ENCODE results near the gene TIPRL. TPM values are rescaled to one million over a fixed set of nuclear protein-coding genes. Genes with fewer than 3 reads are reported as not detected.
A peak's percentile ranks its signal among the peaks of the same experiment; 100 is the strongest.

TIPRL gene
- total and polyA plus RNA-seq, 9 of the 15 experiments (the other 6 are each of a cell fraction or from before 2014, with no cell fraction given): 41.4 to 90.2 (median 69.9) TPM

DNA sequence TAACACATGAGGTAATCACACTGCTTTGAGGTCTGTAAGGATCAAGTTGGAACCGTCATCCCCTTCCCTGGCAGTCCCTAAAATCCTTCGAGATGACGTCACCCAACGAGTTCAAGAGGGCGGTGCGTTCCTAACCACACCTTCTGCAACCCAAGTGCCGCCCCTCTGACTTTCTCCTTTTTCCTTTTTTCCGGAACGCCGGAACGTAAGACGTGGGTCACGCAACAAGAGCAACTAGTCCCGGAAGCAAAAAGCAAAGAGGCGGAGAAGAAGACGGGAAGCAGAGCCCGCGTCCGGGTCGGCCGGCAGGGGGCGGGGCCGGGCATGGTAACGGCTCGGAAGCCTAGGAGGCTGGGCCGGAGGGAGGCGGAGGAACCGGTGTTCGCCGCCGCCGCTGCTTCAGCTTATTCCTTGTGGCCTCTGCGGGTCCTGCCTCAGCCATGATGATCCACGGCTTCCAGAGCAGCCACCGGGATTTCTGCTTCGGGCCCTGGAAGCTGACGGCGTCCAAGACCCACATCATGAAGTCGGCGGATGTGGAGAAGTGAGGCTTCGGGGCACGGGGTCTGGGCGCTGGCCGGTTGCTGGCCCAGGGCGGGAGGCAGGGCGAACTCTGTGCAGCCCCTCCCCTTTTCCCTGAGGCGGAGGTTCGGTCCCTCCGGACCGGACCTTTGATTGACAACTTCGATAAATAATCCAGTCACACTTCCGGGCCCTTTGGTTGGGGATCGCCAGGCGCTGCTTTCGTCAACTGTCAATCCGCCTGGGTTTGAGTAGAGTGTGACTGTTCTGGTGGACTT lies at the start of gene TIPRL (continued):
- TF ChIP-seq ELF2 (CRISPR knock-in tag; IDR thresholded peaks at IDR 0.05): peak; percentile 64; the same call in 1 of the 2 replicates
- no peak for TF ChIP-seq RBM34 (IDR thresholded peaks at IDR 0.05; ENCODE audit: borderline replicate concordance, insufficient read depth, low read length)
- TF ChIP-seq, protein P1, sequence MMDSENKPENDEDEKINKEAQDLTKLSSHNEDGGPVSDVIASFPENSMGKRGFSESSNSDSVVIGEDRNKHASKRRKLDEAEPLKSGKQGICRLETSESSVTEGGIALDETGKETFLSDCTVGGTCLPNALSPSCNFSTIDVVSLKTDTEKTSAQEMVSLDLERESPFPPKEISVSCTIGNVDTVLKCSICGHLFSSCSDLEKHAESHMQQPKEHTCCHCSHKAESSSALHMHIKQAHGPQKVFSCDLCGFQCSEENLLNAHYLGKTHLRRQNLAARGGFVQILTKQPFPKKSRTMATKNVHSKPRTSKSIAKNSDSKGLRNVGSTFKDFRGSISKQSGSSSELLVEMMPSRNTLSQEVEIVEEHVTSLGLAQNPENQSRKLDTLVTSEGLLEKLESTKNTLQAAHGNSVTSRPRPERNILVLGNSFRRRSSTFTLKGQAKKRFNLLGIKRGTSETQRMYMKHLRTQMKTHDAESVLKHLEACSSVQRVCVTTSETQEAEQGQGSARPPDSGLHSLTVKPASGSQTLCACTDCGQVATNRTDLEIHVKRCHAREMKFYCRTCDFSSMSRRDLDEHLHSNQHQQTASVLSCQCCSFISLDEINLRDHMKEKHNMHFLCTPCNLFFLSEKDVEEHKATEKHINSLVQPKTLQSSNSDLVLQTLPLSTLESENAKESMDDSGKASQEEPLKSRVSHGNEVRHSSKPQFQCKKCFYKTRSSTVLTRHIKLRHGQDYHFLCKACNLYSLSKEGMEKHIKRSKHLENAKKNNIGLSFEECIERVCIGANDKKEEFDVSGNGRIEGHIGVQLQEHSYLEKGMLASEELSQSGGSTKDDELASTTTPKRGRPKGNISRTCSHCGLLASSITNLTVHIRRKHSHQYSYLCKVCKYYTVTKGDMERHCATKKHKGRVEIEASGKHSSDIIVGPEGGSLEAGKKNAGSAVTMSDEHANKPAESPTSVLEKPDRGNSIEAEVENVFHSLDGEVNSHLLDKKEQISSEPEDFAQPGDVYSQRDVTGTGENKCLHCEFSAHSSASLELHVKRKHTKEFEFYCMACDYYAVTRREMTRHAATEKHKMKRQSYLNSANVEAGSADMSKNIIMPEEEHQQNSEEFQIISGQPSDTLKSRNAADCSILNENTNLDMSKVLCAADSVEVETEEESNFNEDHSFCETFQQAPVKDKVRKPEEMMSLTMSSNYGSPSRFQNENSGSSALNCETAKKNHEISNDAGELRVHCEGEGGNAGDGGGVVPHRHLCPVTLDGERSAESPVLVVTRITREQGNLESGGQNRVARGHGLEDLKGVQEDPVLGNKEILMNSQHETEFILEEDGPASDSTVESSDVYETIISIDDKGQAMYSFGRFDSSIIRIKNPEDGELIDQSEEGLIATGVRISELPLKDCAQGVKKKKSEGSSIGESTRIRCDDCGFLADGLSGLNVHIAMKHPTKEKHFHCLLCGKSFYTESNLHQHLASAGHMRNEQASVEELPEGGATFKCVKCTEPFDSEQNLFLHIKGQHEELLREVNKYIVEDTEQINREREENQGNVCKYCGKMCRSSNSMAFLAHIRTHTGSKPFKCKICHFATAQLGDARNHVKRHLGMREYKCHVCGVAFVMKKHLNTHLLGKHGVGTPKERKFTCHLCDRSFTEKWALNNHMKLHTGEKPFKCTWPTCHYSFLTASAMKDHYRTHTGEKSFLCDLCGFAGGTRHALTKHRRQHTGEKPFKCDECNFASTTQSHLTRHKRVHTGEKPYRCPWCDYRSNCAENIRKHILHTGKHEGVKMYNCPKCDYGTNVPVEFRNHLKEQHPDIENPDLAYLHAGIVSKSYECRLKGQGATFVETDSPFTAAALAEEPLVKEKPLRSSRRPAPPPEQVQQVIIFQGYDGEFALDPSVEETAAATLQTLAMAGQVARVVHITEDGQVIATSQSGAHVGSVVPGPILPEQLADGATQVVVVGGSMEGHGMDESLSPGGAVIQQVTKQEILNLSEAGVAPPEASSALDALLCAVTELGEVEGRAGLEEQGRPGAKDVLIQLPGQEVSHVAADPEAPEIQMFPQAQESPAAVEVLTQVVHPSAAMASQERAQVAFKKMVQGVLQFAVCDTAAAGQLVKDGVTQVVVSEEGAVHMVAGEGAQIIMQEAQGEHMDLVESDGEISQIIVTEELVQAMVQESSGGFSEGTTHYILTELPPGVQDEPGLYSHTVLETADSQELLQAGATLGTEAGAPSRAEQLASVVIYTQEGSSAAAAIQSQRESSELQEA (IDR thresholded peaks at IDR 0.05; ENCODE audit: low read depth): no peak
- no peak for TF ChIP-seq YBX1 (IDR thresholded peaks at IDR 0.05)
- no peak for TF ChIP-seq HMG20B (CRISPR knock-in tag; IDR thresholded peaks at IDR 0.05)
- peak; percentile 89 for TF ChIP-seq EHMT2 (IDR thresholded peaks at IDR 0.05)
- TF ChIP-seq, protein P2, sequence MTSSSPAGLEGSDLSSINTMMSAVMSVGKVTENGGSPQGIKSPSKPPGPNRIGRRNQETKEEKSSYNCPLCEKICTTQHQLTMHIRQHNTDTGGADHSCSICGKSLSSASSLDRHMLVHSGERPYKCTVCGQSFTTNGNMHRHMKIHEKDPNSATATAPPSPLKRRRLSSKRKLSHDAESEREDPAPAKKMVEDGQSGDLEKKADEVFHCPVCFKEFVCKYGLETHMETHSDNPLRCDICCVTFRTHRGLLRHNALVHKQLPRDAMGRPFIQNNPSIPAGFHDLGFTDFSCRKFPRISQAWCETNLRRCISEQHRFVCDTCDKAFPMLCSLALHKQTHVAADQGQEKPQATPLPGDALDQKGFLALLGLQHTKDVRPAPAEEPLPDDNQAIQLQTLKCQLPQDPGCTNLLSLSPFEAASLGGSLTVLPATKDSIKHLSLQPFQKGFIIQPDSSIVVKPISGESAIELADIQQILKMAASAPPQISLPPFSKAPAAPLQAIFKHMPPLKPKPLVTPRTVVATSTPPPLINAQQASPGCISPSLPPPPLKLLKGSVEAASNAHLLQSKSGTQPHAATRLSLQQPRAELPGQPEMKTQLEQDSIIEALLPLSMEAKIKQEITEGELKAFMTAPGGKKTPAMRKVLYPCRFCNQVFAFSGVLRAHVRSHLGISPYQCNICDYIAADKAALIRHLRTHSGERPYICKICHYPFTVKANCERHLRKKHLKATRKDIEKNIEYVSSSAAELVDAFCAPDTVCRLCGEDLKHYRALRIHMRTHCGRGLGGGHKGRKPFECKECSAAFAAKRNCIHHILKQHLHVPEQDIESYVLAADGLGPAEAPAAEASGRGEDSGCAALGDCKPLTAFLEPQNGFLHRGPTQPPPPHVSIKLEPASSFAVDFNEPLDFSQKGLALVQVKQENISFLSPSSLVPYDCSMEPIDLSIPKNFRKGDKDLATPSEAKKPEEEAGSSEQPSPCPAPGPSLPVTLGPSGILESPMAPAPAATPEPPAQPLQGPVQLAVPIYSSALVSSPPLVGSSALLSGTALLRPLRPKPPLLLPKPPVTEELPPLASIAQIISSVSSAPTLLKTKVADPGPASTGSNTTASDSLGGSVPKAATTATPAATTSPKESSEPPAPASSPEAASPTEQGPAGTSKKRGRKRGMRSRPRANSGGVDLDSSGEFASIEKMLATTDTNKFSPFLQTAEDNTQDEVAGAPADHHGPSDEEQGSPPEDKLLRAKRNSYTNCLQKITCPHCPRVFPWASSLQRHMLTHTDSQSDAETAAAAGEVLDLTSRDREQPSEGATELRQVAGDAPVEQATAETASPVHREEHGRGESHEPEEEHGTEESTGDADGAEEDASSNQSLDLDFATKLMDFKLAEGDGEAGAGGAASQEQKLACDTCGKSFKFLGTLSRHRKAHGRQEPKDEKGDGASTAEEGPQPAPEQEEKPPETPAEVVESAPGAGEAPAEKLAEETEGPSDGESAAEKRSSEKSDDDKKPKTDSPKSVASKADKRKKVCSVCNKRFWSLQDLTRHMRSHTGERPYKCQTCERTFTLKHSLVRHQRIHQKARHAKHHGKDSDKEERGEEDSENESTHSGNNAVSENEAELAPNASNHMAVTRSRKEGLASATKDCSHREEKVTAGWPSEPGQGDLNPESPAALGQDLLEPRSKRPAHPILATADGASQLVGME (CRISPR knock-in tag; IDR thresholded peaks at IDR 0.05): peak; percentile 61; the same call in 1 of the 2 replicates
- TF ChIP-seq ZNF707 (CRISPR knock-in tag; conservative IDR thresholded peaks at IDR 0.05): peak; percentile 71
- TF ChIP-seq ZFP30 (CRISPR knock-in tag; IDR thresholded peaks at IDR 0.05; ENCODE audit: borderline replicate concordance): no peak
- peak; percentile 63 for TF ChIP-seq C11orf30 (IDR thresholded peaks at IDR 0.05; ENCODE audit: low read depth)
- no peak for TF ChIP-seq ZNF764 (CRISPR knock-in tag; IDR thresholded peaks at IDR 0.05; ENCODE audit: low read depth)
- TF ChIP-seq CHD2 (IDR thresholded peaks at IDR 0.05; ENCODE audit: low read depth, low read length): peak; percentile 32; the same call in 1 of the 2 replicates
- TF ChIP-seq, protein P3, sequence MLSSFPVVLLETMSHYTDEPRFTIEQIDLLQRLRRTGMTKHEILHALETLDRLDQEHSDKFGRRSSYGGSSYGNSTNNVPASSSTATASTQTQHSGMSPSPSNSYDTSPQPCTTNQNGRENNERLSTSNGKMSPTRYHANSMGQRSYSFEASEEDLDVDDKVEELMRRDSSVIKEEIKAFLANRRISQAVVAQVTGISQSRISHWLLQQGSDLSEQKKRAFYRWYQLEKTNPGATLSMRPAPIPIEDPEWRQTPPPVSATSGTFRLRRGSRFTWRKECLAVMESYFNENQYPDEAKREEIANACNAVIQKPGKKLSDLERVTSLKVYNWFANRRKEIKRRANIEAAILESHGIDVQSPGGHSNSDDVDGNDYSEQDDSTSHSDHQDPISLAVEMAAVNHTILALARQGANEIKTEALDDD (IDR thresholded peaks at IDR 0.05): no peak; the same call in 1 of the 2 replicates
